NCI-H345 (cell line): ENCODE data around the gene AIP.
"Not testable (repeated sequence)": the region's sequence is repeated elsewhere in the genome, so short reads cannot be mapped to it uniquely, and the experiment has no call there.

Experiments
- DNase-seq: peaks from one replicate; lab custom pipeline; 2025; lab: John Stamatoyannopoulos, UW

AIP gene

GRCh38 chr11:67468759-67469507 lies 13.9 kb upstream of the AIP start, which contains the start of gene TMEM134:
Gene TMEM134 (minus strand): TSS chr11:67469251. CDS start chr11:67469192, 59 bp downstream.
- DNase-seq, result peak; percentile 93

- DNase-seq, result no peak
Observed at GRCh38 chr11:67469508-67469811, 13.4 kb upstream of the AIP start.

- DNase-seq, result no peak
Observed at GRCh38 chr11:67470337-67471002, 12.4 kb upstream of the AIP start.

- no peak for DNase-seq
Observed at GRCh38 chr11:67472882-67473281, 9.9 kb upstream of the AIP start.

- DNase-seq, result not testable (repeated sequence)
Observed at GRCh38 chr11:67476692-67477091, 6.1 kb upstream of the AIP start.

GRCh38 chr11:67477344-67478050 lies 5.3 kb upstream of the AIP start:
- DNase-seq, result not testable (repeated sequence)

- DNase-seq, result no peak
Observed at GRCh38 chr11:67482275-67482826, 475 bp upstream of the AIP start.

- no peak for DNase-seq
Observed at GRCh38 chr11:67483831-67484665, 1.2 kb downstream of the AIP start.

GRCh38 chr11:67484847-67485311 lies 2.1 kb downstream of the AIP start:
- DNase-seq, result no peak

- not testable (repeated sequence) for DNase-seq
Observed at GRCh38 chr11:67485873-67486361, 3.1 kb downstream of the AIP start.

- DNase-seq, result no peak
Observed at GRCh38 chr11:67486481-67487195, 3.8 kb downstream of the AIP start.

GRCh38 chr11:67489203-67489884 lies 6.5 kb downstream of the AIP start:
- DNase-seq, result no peak

GRCh38 chr11:67489885-67490726 lies 7.3 kb downstream of the AIP start:
- no peak for DNase-seq

GRCh38 chr11:67490727-67491065 lies 7.9 kb downstream of the AIP start:
- DNase-seq, result peak; percentile 15

GRCh38 chr11:67491276-67492068 lies 8.6 kb downstream of the AIP start:
- DNase-seq, result no peak

GRCh38 chr11:67492069-67492727 lies 9.4 kb downstream of the AIP start:
- DNase-seq, result no peak

- DNase-seq, result no peak
Observed at GRCh38 chr11:67492801-67493547, 10.1 kb downstream of the AIP start.
